SK-MEL-5 (cell line): ENCODE measurements around the gene PLXNC1. TPM values are rescaled to one million over a fixed set of nuclear protein-coding genes. Genes with fewer than 3 reads are reported as not detected.

ENCODE experiments used
- DNase-seq: peaks from one replicate; pipeline ENCODE4 v3.0.0-alpha.2; 2016; ENCODE audit warnings: low read depth, low spot score
- in situ Hi-C: cut with HindIII; loops from 2 replicates; pipeline ENCODE4 v1.10.0; 2016; ENCODE audit warnings: low sequenced_read_pairs, high pct_unique_total_duplicates, low pct_unique_long_range_greater_than_20kb
- total RNA-seq: library from RNA; depleted of rRNA; stranded (reverse); fragments of >200 nt; shearing (Covaris generic); gene quantifications from 2 replicates; pipeline ENCODE4 v1.2.3, GENCODE V29; 2014

PLXNC1 gene
- total RNA-seq, 1 experiment from 2014 or later = 48.8 TPM

- DNase-seq = no peak
- in situ Hi-C loops = no loop called here
These were observed 42.2 kb downstream of the PLXNC1 start for GRCh38 chr12:94190623-94191022.

- no peak for DNase-seq
- in situ Hi-C loops = no loop called here
These were observed 42.6 kb downstream of the PLXNC1 start for GRCh38 chr12:94191023-94191422.

- DNase-seq = no peak
- in situ Hi-C loops = no loop called here
These were observed 43.4 kb downstream of the PLXNC1 start for GRCh38 chr12:94191811-94192210.

GRCh38 chr12:94192506-94192905, 44.1 kb downstream of the PLXNC1 start:
- in situ Hi-C loops = no loop called here
- no peak for DNase-seq

- DNase-seq = no peak
- in situ Hi-C loops = no loop called here
These were observed 44.8 kb downstream of the PLXNC1 start for GRCh38 chr12:94193168-94193567.

GRCh38 chr12:94195483-94195882, 47.1 kb downstream of the PLXNC1 start:
- in situ Hi-C loops = no loop called here
- DNase-seq = peak; percentile 29

GRCh38 chr12:94198469-94198868, 50.1 kb downstream of the PLXNC1 start:
- in situ Hi-C loops = no loop called here
- peak; percentile 53 for DNase-seq

GRCh38 chr12:94198872-94199271, 50.5 kb downstream of the PLXNC1 start:
- DNase-seq = peak; percentile 4
- in situ Hi-C loops = no loop called here

- in situ Hi-C loops = no loop called here
- no peak for DNase-seq
These were observed 51.7 kb downstream of the PLXNC1 start for GRCh38 chr12:94200069-94200468.

GRCh38 chr12:94200695-94201094, 52.3 kb downstream of the PLXNC1 start:
- DNase-seq = no peak

GRCh38 chr12:94202245-94203180, 54.1 kb downstream of the PLXNC1 start:
- DNase-seq = no peak
- in situ Hi-C loops = no loop called here

More at GRCh38 chr12:94200695-94201094, 52.3 kb downstream of the PLXNC1 start:
- in situ Hi-C loops = no loop called here

- in situ Hi-C loops = no loop called here
These were observed 54.8 kb downstream of the PLXNC1 start for GRCh38 chr12:94203181-94203546.

GRCh38 chr12:94203796-94204195, 55.4 kb downstream of the PLXNC1 start:
- no peak for DNase-seq
- in situ Hi-C loops = no loop called here

More at GRCh38 chr12:94203181-94203546, 54.8 kb downstream of the PLXNC1 start:
- DNase-seq = no peak

- DNase-seq = no peak
- in situ Hi-C loops = no loop called here
These were observed 56.3 kb downstream of the PLXNC1 start for GRCh38 chr12:94204499-94205247.

- no peak for DNase-seq
- in situ Hi-C loops = no loop called here
These were observed 57.4 kb downstream of the PLXNC1 start for GRCh38 chr12:94205822-94206221.

GRCh38 chr12:94206886-94207285, 58.5 kb downstream of the PLXNC1 start:
- in situ Hi-C loops = no loop called here

GRCh38 chr12:94207467-94207848, 59.1 kb downstream of the PLXNC1 start:
- no peak for DNase-seq
- in situ Hi-C loops = no loop called here

More at GRCh38 chr12:94206886-94207285, 58.5 kb downstream of the PLXNC1 start:
- no peak for DNase-seq

GRCh38 chr12:94207849-94208621, 59.7 kb downstream of the PLXNC1 start:
- in situ Hi-C loops = no loop called here
- DNase-seq = no peak
